ENCODE data around the gene GRM4.

GRCh38 chr6:34082864-34083626, 62.8 kb downstream of the GRM4 start:
- TF ChIP-seq POLR2A (IDR thresholded peaks at IDR 0.05) (no peak), CTCF (IDR thresholded peaks at IDR 0.05) (no peak)

Measured in Peyer's patch (tissue), 4 donors.